GM19023 (cell line): ENCODE results near the gene RAD23B.
A peak's percentile ranks its signal among the peaks of the same experiment; 100 is the strongest.
"Not testable (repeated sequence)": the region's sequence is repeated elsewhere in the genome, so short reads cannot be mapped to it uniquely, and the experiment has no call there.

Experiments
- ATAC-seq: cut with Tn5 transposase; IDR thresholded peaks from one replicate; pipeline ENCODE4 v1.9.1; 2021; ENCODE audit warnings: mild to moderate bottlenecking, moderate library complexity; ENCODE audit not compliant: unreplicated experiment

RAD23B gene

GRCh38 chr9:107282759-107283622, at the start of gene RAD23B:
Gene RAD23B (plus strand): TSS chr9:107283279. CDS start chr9:107283630, 351 bp downstream.
- peak; percentile 81 for ATAC-seq

DNA sequence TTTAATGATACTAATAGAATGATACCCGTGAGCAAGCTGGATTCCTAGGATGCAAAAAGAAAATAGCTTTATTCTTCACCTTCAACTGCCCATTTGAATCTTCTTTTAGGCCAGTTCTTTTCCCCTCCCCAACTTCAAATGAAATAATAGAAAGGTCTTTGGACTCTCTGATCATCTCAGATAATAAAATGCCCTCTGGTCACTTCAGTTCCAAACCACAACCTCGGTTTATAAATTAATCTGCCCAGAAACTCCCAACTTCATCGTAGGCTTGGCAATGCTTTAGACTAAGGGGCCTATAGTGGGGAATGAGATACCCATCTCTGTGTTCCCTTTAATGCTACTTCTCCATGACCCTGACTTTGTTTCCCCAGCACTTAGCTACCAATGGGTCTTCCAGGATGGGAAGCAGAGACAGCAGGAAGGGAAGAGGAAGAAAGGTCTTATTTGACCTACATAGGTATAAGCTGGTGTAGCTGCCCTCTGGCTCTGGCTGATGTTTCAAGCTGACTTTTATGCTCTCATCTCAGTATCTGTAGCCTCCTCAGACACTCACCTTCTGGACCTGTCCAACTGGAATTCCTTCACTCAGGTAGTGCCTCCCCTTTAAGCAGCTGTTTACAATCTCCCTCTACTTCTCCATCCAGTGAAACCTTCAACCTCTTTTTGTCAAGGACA, 47.2 kb upstream of the RAD23B start:
- no peak for ATAC-seq

- ATAC-seq: no peak
Measured at GRCh38 chr9:107237873-107238272, 45.2 kb upstream of the RAD23B start.

DNA sequence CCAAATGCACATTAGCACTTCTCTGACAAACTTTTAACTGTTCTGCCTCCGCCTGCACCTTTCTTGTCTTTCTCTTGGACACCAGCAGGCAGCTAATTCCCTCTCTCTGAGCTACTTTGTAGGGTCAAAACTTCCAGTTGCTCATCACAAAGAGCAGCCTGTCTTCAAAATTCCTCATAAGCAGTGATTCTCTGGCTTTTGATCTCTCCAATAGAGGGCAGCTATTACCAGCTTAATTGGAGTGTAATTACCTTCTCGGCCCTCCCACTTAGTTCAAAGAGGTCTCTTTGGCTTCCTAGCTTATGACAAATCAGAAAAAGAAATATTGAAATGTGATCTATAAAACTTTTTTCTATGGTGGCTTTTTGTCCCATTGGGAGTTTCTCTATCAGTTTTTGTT, 43.6 kb upstream of the RAD23B start:
- ATAC-seq: no peak

DNA sequence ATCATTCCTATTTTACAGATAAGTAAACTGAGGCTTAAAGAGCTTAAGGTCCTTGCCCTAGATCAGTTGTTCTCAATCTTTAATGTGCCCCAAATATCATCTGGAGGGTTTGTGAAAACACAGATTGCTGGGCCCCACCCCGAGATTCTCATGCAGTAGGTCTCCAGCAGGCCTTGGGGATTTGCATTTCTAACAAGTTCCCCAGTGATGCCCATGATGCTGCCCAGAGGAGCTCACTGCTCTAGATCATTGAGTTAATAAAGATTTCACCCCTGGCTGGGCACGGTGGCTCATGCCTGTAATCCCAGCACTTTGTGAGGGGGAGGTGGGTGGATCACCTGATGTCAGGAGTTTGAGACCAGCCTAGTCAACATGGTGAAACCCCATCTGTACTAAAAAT, 42.8 kb upstream of the RAD23B start:
- no peak for ATAC-seq

GRCh38 chr9:107242073-107243030, 40.7 kb upstream of the RAD23B start:
- ATAC-seq: no peak

DNA sequence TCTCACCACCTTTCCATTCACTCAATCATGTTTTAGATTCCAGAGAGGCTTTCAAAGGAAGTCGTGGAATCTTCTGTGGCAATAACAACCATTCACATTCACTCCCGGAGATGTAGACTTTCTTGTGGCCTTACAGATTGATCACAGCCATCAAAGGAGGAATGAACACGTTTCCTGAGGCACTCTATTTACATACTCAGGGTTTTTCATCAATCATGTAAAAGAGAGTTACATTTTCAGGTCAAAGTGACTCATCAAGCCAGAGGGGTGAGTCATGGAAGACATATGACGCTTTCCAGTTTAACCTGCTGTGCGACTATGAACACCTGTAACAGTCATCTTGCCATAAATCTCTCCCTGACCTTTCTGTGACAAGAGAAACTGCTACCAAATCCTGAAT, 39.3 kb upstream of the RAD23B start:
- ATAC-seq: peak; percentile 59

DNA sequence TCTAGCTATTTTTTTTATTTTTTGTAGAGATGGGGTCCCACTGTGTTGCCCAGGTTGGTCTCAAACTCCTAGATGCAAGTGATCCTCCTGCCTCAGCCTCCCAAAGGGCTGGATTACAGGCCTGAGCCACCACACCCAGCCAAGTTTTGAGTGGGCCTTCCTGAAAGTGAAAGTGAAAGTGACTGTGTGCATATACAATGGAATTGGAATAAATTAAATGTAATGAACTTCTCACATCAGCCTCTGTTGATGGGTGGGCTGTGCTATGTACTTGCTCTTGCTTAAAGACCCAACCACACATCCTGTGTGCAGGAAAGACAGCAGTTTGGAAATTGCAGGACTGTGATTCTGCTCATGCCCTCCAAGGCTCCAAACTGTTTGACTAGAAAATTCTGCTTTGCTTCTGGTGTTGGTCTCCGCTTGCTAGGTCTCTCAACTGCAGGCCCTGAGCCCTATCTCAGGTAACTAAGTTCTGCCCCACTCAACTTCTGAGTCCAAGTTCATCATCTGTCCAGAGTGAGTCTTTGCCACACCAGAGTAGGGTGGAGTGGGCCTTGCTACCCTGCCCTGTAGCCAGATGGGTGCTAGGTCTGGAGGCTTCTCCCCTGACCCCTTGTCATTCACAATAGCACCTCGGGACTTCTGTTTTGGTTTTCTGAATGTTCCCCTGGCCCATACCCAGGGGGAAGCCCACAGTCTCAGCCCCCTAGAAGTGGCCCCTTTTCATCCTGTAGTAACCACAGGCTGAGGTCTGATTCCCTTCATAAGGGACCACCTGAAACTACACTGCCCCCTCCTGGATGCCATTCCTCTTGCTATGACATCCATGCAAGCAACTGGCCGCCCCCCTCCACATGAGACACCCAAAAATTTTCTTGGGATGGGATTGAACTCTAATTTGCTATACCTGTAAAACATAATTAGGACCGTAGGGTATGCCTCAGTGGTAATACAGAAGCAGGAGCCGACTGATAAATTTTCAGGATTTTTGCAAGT, 36.5 kb upstream of the RAD23B start:
- no peak for ATAC-seq

DNA sequence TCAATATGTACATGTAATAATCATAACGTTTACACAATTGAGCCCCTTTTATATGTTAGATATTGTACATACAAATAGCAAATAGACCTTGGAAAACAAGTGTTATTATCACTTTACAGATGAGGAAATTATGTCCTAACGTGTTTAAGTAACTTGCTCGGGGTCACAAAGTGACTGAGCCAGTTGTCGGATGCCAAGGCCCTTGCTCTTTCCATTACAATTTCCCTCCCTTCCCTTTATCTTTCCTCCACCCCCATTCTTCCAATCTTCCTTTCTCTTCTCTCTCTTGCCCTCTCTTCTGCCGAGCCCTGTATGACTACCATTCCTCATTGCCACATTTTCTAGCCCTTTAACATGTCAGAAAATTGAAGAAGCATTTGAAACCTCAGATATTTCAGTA, 34.4 kb upstream of the RAD23B start:
- ATAC-seq: no peak

DNA sequence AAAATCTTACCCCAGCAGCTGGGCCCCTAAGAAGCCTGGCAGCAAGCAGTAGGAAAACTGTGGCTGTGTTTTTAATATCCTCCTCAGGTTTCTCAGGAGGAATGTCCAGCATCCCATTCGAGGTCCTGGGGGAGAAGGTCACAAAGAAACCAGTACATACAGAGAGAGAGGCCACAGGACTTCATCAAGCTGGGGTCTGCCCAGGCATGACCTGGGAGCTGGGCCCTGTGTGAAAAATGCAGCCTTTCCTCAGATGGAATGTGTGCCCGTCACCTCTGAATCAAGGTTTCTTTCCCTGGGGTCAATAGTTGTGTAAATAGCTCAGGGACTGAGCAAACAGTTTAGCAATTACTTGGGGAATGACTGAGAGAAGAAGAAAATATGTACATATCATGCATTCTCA, 33.9 kb upstream of the RAD23B start:
- ATAC-seq: no peak

DNA sequence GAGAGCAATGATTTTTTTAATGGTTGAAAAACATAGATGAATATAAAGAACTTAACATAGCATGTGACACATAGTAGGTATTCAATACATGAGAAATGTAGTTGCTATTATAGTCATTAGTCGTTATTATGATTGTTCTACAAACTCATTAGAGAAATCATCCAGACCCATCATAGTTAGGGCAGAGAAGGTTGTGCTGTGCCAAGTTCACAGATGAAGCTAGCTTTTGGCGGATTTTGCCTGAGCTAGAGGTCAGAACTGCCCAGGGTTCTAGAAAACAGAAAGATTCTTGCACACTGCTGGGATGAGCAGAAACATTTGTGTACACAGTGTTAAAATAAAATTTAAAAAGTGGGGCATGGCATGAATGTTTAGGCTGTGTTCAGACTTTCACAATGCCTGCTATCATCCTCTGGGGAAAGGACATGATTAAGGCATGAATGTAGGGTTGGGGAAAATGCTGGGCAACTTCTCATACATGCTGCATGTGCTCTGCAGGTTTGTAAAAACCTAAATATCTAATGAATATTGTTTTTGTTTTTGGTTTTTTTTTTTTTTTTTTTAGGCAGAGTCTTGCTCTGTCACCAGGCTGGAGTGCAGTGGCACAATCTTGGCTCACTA, 33.3 kb upstream of the RAD23B start:
- no peak for ATAC-seq

DNA sequence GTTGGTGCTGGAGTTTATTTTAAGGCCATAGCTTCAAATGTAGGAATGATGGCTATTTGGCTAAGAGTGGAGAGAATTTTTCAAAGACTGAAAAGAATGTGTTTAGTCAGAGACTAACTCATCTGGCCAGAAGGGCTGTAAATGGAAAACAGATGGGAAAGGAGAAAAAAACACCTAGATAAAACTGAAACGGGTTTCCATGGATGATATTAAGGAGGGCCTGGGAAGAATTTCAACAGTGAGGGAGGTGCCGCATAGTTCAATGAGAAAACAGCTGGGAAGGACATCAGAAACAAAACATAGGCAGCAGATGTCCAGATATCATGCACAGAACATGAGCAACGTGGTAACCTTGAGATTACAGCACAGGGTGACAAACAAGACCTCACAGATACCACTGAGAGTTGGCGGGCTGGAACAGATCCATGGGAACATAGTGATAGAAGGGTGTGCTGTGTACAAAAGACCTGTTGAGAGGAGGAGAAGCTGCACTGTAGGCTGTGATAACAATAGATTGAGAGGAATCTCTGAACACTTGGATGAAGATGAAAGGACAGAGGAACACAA, 31.2 kb upstream of the RAD23B start:
- ATAC-seq: no peak

GRCh38 chr9:107258919-107259318, 24.2 kb upstream of the RAD23B start:
- ATAC-seq: no peak

GRCh38 chr9:107259751-107260313, 23.2 kb upstream of the RAD23B start:
- ATAC-seq: not testable (repeated sequence)

DNA sequence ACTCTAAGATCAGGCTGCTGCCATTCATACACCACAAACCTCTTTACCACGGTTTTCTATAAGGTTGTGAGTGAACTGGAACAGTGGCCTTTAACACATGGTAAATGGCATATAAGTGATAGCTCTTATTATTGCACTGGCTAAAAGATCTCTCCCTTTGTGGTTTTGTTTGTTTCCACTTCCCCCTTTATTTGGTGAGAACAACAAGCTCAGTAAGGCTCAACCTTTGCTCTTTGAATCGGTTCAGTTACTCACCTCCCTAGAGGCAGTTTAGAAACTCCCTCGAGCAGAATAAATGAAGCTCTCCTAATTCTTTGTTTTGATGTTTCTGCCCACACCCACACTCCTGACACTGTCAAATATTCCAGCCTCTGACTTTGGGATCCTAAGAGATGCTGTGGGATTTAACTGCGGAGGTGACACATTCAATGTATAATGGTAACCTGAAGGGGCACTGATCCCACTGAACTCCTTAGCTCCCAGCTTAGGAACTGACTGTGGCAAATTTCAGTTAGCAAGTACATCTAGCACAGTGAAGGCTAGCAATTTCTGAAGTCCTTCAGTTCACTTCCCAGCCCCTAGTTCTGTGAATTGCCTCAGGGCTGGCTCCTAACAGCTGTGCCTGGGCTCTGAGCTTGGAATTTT, 22.5 kb upstream of the RAD23B start:
- peak; percentile 99 for ATAC-seq

- no peak for ATAC-seq
Measured at GRCh38 chr9:107261106-107261505, 22.0 kb upstream of the RAD23B start.

GRCh38 chr9:107263289-107263688, 19.8 kb upstream of the RAD23B start:
- ATAC-seq: no peak

DNA sequence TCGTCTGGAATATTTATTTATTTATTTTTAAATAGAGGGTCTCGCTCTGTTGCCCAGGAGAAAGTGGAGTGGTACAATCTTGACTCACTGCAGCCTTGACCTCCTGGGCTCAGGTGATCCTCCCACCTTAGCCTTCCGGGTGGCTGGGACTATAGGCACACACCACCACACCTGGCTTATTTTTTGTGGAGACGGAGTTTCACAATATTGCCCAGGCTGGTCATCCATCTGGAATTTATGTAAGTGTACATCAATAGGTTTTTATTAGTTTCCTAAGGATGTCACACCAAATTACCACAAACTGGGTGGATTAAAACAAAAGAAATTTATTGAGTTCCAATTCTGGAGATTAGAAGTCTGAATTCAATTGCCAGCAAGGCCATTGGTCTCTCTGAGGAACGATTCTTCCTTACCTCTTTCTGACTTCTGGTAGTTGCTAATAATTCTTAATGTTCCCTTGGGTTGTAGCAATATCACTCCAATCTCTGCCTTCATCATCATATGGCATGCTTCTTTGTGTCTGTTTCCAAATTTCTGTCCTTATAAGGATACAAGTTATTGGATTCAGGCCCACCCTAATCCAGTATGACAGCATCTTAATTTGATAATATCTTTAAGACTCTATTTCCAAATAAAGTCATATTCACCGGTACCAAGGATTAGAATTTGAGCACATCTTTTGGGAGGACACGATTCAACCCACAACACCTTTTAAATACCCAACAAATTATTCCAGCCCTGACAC, 16.3 kb upstream of the RAD23B start:
- no peak for ATAC-seq
